Stimulated activated CD4-positive, alpha-beta T cell treated with anti-CD3 and anti-CD28 coated beads, Interleukin-1b, Interleukin-23, amount 100 ng/mL, for 24 hours (primary cell): ENCODE results near the gene SEMA3A.
"Not testable (repeated sequence)": the region's sequence is repeated elsewhere in the genome, so short reads cannot be mapped to it uniquely, and the experiment has no call there.

Experiments used
- DNase-seq, 4 experiments: peaks; one replicate each; pipeline ENCODE4 v3.0.0-alpha.2; 2020; ENCODE audit warnings: low read depth in 4 of 4, low spot score in 1 of 4

The SEMA3A gene

DNA sequence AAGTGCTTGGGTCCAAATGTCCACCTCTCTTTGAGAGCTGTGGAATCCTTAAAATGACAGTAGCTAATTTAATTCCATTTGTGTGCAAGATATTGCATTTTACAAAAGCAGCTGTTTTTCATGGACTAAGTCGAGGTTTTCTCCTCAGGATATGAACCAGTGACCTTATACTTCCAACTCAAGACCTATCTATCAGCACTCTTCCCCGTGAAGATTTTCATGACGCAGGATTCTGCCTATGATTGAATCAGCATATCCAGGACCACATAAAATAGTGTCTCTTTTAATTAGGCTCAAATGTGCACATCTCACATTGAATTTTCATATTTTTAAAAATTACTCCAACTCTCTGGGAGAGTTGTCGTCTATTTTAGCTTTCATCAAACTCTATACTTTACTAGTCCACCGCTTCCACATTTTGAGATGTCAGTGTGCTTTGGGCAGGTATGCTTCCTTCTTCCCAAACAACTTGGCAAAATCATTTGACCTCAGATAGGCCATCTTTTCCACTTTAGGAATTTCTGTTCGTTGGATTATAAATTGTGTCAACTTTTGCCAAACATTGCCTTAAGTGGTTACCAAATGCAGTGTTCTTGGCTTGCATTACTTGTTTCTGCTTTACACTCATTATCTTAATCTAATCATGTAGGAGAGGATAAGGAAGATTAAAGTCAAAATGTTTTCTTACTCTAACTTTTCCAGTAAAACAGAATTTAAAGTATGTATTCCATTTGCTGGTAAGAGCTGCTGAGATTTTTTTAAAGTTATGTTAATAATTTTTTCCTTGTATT, 39.4 kb downstream of the SEMA3A start:
- DNase-seq = no peak

DNA sequence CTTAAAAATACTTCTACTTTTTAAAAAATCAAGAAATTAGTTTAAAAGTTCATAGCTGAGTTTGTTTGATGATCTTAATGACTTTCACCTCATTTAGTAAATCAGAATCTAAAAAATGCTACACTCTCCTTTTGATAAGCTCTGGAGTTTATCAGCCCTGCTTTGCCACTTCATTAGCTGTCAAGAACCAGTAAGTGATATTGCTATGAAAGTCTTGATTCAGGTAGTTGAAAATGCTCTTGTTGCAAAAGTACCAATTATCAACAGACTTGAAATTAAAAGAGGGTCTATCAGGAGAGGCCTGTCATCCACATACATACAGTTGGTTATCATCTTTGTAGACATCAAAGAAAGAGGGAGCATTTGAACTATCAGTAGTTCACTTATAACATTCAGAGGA, 41.6 kb downstream of the SEMA3A start:
- no peak for DNase-seq

- DNase-seq = not testable (repeated sequence)
Measured at GRCh38 chr7:84150370-84150769, 44.2 kb downstream of the SEMA3A start.

DNA sequence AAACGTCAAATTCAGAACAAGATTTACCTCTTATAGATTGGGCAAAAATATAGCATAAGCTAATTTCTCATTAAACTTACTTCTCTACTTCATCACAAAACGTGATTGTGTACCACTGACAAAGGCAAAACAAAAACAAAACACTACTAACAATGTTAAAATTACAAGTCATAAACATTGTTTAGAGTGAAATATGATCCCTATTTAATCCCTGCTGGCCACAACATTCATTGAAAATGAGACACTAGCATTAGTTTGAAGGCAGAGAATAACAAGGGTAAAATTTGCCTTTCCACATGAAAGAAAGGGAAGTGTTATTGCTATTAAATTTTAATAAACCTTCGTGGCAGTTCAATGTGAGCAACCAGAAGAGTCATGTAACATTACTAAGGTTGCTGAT, 45.0 kb downstream of the SEMA3A start:
- DNase-seq = no peak

DNA sequence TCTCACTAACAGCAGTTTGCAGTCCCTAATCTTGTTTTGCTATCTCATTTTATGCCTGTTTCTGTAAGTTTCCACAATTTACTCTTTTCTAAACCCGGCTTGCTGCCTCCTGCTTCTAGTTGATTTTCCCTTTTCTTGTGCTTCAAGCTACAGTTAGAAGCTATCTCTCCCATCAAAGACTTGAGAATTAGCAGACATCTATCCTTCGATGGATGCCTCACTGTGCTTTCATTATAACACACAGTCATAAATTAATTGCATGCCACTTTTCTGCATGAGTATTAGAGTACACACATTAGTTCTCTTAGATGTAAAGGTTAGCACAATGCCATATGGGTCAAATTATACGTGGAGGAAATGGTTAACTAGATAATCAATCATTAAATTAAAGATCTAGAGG, 48.7 kb downstream of the SEMA3A start:
- DNase-seq = no peak

DNA sequence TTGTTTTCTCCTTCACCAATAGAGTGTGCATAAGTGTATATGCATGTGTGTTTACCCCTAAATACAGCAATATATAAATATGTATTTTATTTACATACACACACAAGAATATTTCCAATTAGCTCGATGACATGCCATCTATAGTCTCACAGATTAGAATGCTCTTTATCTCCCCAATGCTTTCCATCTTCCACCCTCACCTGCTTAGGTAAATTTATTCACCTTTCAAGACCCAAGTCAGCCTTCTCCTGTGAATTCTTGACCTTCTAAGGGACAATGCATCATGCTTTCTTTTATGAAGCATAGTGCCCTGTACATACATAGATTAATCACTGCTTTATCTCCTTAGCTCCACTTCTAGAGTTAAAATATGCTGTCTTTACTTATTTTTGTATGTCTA, 49.7 kb downstream of the SEMA3A start:
- DNase-seq = no peak

DNA sequence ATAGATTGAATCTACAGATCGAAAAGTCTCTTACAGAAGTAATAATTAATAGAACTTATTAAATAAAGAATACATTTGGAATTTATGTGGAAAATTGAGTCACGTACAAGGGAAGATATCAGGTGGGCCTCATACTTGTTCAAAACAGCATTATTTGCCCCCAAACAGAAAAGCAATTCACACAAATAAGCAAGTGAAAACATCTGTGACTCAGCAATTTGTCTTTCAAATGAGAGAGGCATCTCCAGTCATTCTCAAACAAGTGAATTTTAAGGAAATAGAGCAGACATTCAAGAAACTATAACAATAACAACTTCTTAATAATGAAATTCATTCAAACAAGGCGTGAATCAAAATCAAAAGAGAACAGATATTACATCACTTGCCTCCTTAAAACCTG, 50.1 kb downstream of the SEMA3A start:
- no peak for DNase-seq

GRCh38 chr7:84142726-84143125, 51.9 kb downstream of the SEMA3A start:
- DNase-seq = no peak

DNA sequence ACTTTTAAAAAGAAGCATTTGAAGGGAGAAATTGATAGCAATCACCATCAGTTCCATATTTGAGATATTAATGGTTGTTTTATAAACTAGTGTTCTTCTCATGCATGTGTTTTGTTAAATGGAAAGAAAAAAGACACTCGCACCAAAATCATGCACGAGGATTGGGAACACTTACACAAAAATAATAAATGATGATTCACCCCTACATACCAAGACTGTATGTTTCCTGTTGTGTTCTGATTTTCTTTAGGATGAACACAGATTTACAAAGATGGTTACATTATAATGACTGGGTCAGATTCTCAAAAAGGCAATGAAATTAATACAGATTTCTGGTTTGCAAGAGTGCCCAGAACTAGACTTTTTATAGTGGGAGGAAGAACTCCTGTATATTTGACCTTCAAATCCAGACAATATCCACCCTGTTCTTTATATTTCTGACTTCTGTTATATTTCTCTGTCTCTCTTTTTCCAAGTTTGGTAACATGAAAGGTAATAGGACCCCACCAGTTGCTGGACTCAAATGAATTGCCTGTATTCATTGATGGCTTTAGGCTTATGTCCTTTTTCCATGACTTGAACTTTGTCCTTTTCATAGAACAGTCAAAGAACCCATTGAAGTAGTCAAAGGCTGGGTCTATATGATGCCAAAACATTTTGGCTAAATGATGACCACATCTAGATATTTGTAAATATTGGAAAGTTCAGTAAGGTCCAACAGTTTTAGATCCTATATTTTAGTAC, 54.4 kb downstream of the SEMA3A start:
- no peak for DNase-seq

DNA sequence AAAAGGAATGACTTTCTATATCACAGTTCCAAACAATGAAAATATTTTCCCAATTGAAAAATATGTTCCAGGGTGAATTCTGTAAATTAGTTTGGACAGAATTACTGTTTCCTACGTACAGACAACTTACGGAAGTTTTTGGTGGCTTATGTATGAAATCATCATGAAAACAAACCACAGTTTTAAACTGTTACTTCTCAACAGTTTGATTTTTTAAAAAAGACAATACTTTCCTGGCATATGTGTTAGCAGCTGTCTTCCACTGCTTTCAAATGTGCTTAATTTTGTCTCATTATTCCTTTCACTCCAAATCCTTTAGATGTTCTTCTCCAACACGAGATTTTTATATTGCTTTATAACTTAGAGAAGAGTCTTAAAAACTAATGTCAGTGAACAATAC, 56.2 kb downstream of the SEMA3A start:
- no peak for DNase-seq

GRCh38 chr7:84137812-84138211, 56.8 kb downstream of the SEMA3A start:
- no peak for DNase-seq

DNA sequence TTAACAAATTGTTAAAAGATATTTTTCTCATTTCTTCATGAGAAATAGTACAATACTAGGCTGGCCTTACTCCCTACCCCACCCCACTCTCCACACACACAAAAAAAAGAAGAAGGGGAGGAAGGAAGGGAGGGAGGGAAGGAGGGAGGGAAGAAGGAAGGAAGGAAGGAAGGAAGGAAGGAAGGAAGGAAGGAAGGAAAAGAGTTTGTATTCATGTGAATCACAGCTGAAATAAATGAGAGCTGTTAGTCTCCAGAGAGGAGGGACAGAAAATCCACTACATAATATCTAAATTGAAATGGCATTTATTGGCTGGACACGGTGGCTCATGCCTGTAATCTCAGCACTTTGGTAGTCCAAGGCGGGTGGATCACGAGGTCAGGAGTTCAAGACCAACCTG, 57.8 kb downstream of the SEMA3A start:
- no peak for DNase-seq

DNA sequence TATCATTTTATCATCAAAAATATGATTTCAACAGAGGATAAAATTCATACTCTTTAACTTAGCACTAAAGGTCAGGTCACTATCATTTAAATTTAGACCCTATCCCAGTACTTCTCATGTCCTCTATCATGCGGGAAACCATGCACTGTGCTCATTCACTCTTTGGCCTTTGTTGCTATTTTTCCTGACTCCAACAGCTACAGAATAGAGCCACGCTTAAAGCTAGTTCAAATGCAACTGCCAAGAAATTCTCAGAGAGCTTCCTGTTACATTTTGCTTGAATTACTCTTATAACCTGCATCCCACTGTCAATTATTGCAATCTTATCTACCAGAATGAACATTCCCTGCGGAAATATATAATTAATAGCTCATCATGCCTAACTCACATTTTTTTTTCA, 58.3 kb downstream of the SEMA3A start:
- no peak for DNase-seq

GRCh38 chr7:84134169-84134568, 60.4 kb downstream of the SEMA3A start:
- DNase-seq = no peak

- no peak for DNase-seq
Measured at GRCh38 chr7:84125654-84126053, 68.9 kb downstream of the SEMA3A start.

- no peak for DNase-seq
Measured at GRCh38 chr7:84123965-84124547, 70.5 kb downstream of the SEMA3A start.

GRCh38 chr7:84122582-84123360, 71.8 kb downstream of the SEMA3A start:
- no peak for DNase-seq

DNA sequence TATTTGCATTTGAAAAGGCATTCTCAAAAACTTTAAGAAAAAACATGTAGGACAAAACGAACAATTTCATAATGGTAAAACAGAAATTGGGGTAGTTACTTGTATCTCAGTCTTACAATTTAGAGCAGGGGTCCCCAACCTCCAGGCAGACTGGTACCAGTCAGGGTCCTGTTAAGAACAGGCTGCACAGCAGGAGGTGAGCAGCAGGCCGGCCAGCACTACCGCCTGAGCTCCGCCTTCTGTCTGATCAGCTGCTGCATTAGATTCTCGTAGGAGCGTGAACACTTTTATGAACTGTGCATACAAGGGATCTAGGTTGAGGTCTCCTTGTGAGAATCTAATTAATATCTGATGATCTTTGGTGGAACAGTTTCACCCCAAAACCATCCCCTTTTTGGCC, 77.3 kb downstream of the SEMA3A start:
- DNase-seq = no peak

DNA sequence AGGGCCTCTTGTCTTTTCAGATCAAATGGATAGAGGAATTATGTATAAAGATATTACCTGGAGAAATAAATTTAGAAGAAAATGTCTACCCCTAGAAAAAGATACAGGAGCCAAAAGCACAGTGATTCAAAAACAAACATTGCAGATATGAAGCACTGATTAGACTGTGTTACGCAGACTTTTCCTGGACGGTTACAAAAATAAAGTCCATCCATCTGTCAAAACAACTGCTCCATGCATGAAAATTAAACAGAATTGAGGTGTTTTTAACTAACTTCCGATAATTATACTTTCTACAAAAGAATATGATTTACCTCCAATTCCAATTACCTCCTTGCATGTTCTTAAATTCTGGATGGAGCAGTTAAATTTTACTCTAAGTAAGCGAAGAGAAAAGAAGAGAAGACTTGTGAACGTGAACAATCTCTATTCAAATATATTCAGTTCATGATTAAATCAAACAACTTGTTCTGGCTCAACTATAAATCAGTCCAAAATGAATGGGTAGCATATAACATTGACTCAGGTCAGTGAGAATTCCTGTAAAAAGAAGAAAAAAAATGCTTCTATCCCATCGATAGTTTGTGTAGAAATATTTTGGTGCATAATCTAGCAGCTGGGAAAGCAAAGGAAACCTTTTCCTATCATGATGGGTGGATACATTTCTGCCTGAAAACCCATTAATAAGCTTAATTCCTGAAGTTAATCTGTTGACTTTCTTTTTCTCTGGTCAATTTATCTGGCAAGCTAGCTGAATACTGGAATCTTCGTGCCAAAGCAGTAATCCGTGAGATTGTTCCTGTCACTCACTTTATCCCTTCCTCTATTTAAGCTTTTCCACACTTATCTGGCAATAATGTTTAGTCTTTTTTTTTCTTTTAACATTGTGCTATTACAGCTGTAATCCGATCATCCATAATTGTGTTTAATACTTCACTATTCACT, 80.4 kb downstream of the SEMA3A start:
- no peak for DNase-seq

DNA sequence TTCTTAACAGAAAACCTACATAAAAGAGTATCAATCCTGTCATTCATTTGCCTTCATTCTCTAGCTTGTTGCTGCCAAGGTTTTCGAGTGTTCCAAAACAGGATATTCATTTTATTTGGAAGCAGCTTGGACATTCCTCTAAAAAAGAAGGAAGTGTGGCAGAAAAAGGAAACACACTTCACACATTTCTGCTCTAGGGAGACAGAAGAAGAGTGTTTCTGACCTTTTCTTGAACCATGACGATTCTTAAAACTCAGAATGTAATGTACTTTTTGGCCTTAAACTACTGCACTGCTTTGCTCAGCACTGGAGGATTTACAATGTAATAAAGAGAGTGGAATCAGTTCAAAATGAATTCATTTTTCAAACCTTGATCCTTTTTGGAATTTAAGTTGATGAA, 81.3 kb downstream of the SEMA3A start:
- DNase-seq = no peak
